Neural cell (in vitro differentiated cells): ENCODE measurements around the gene PSMA7. TPM values are rescaled to one million over a fixed set of nuclear protein-coding genes. Genes with fewer than 3 reads are reported as not detected.

Experiments used
- H2AFZ ChIP-seq: fragments of 200-600, 300-800 bp; sonication (generic), shearing (Covaris generic); 2 replicates; pipeline ENCODE4 v1.6.0; 2014; ENCODE audit warnings: low read depth, mild to moderate bottlenecking, antibody characterized with exemption, low read length, moderate library complexity
- H3F3A ChIP-seq: fragments of 200-600 bp; shearing (Covaris generic); 2 replicates; pipeline ENCODE4 v1.6.1; 2016; ENCODE audit warnings: mild to moderate bottlenecking, moderate library complexity, mixed read lengths, antibody characterized with exemption, low read length; ENCODE audit not compliant: insufficient read depth, poor library complexity, severe bottlenecking
- H3K27ac ChIP-seq: fragments of 200-600, 300-800 bp; sonication (generic), shearing (Covaris generic); 2 replicates; pipeline ENCODE4 v1.5.1; 2014; ENCODE audit warnings: mild to moderate bottlenecking, low read length, moderate library complexity
- H3K27me3 ChIP-seq: fragments of 300-800, 200-600 bp; sonication (generic), shearing (Covaris generic); 2 replicates; pipeline ENCODE4 v1.6.0; 2014; ENCODE audit warnings: mild to moderate bottlenecking, low read depth, low read length, moderate library complexity; ENCODE audit not compliant: insufficient read depth
- H3K36me3 ChIP-seq: fragments of 300-800, 200-600 bp; sonication (generic), shearing (Covaris generic); 2 replicates; pipeline ENCODE4 v1.5.1; 2014; ENCODE audit warnings: mild to moderate bottlenecking, antibody characterized with exemption, low read length, moderate library complexity; ENCODE audit not compliant: insufficient read depth
- H3K4me2 ChIP-seq: fragments of 300-800, 200-600 bp; sonication (generic), shearing (Covaris generic); 2 replicates; pipeline ENCODE4 v1.6.0; 2014; ENCODE audit warnings: mild to moderate bottlenecking, low read length
- H3K4me3 ChIP-seq: fragments of 300-800, 200-600 bp; sonication (generic), shearing (Covaris generic); 2 replicates; pipeline ENCODE4 v1.5.1; 2014; ENCODE audit warnings: mild to moderate bottlenecking, low read length, moderate library complexity
- H3K79me2 ChIP-seq: fragments of 200-600 bp; shearing (Covaris generic); replicated peaks from 2 replicates; pipeline ENCODE4 v1.6.0; 2014; ENCODE audit warnings: mild to moderate bottlenecking, low read length, moderate library complexity; ENCODE audit not compliant: insufficient read depth
- H3K9ac ChIP-seq: fragments of 300-800, 200-600 bp; sonication (generic), shearing (Covaris generic); 2 replicates; pipeline ENCODE4 v1.6.1; 2016; ENCODE audit warnings: mild to moderate bottlenecking, low read length, mixed read lengths
- H3K9me2 ChIP-seq: fragments of 200-600 bp; shearing (Covaris generic); 2 replicates; pipeline ENCODE4 v1.6.1; 2016; ENCODE audit warnings: mild to moderate bottlenecking, low read length, mixed read lengths; ENCODE audit not compliant: insufficient read depth
- H3K9me3 ChIP-seq: fragments of 200-600, 300-800 bp; sonication (generic), shearing (Covaris generic); 2 replicates; pipeline ENCODE4 v1.6.1; 2016; ENCODE audit warnings: mild to moderate bottlenecking, mixed run types, low read length, moderate library complexity, mixed read lengths
- H4K20me1 ChIP-seq: fragments of 200-600 bp; shearing (Covaris generic); 2 replicates; pipeline ENCODE4 v1.6.1; 2016; ENCODE audit warnings: mild to moderate bottlenecking, mixed run types; ENCODE audit not compliant: insufficient read depth
- CTCF ChIP-seq: fragments of 450-650 bp; IDR thresholded peaks from 2 replicates; pipeline ENCODE4 v1.5.1; 2014; ENCODE audit warnings: antibody characterized with exemption, mild to moderate bottlenecking, moderate library complexity; ENCODE audit not compliant: poor library complexity, severe bottlenecking
- EP300 ChIP-seq: fragments of 450-650 bp; conservative IDR thresholded peaks from 2 replicates; pipeline ENCODE4 v1.6.1; 2014; ENCODE audit warnings: antibody characterized with exemption, mild to moderate bottlenecking, moderate library complexity; ENCODE audit not compliant: poor library complexity, severe bottlenecking
- EZH2 ChIP-seq: fragments of 200-600, 300-800 bp; shearing (Covaris generic), sonication (generic); IDR thresholded peaks from 2 replicates; pipeline ENCODE4 v1.6.1; 2014; ENCODE audit warnings: antibody characterized with exemption, low read length, borderline replicate concordance, mild to moderate bottlenecking; ENCODE audit not compliant: insufficient read depth, poor library complexity, severe bottlenecking
- MXI1 ChIP-seq: fragments of 450-650 bp; conservative IDR thresholded peaks from 2 replicates; pipeline ENCODE4 v1.6.1; 2014; ENCODE audit warnings: antibody characterized with exemption, mild to moderate bottlenecking; ENCODE audit not compliant: poor library complexity, severe bottlenecking
- POLR2AphosphoS5 ChIP-seq: IDR thresholded peaks from 2 replicates; pipeline ENCODE4 v1.6.1; 2012
- RAD21 ChIP-seq: fragments of 450-650 bp; conservative IDR thresholded peaks from 2 replicates; pipeline ENCODE4 v1.6.1; 2014; ENCODE audit warnings: antibody characterized with exemption, mild to moderate bottlenecking, moderate library complexity
- SMC3 ChIP-seq: fragments of 450-650 bp; conservative IDR thresholded peaks from 2 replicates; pipeline ENCODE4 v1.6.1; 2014; ENCODE audit warnings: antibody characterized with exemption, mild to moderate bottlenecking, moderate library complexity; ENCODE audit not compliant: poor library complexity
- TAF1 ChIP-seq: IDR thresholded peaks from 2 replicates; pipeline ENCODE4 v1.6.1; 2012; ENCODE audit warnings: low read depth
- polyA plus RNA-seq: library from polyadenylated mRNA; depleted of rRNA; stranded (reverse); fragments of >200 nt; gene quantifications from 2 replicates; pipeline ENCODE4 v1.2.3, GENCODE V29; 2014
- TF ChIP-seq, protein P1 (sequence below): IDR thresholded peaks from 2 replicates; pipeline ENCODE4 v1.6.1; 2012; ENCODE audit warnings: borderline replicate concordance

The PSMA7 gene
- polyA plus RNA-seq, 1 donor from 2014 or later = 874 TPM

DNA sequence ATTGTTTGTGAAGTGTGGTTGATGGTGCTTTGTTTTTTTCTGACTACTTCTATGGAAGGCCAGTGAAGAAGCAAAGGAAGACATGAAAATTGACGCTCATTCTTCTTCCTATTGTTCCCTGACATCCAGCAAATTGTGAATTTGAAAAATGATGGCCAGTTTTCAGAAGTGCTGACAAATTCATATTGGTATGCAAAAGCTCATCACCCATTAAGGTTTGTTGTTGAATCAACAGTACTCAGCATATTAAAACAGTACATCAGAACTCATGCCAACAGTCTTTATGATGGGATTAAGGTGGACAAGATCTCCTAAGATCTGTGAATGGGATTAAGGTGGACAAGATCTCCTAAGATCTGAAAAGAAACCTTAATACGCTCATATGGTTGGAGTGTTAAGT is 38.6 kb upstream of the PSMA7 start:
- TF ChIP-seq TAF1 = no peak
- TF ChIP-seq CTCF = no peak
- Histone ChIP-seq H3K27ac (no peak overlapping the region), H3K9ac (no peak overlapping the region), H3F3A (peaks cover 5% of the 10 kb centered on the region), H3K4me2 (peak overlapping the region; percentile 49), H4K20me1 (no peaks in the 10 kb centered on the region), H3K27me3 (no peaks in the 10 kb centered on the region), H3K79me2 (peaks cover 9% of the 10 kb centered on the region), H3K9me3 (no peaks in the 10 kb centered on the region), H3K9me2 (no peaks in the 10 kb centered on the region), H3K36me3 (no peaks in the 10 kb centered on the region), H3K4me3 (peak overlapping the region; percentile 93), H2AFZ (no peak overlapping the region)

GRCh38 chr20:62179162-62179504 is 35.9 kb upstream of the PSMA7 start:
- peaks cover 5% of the 10 kb centered on the region for H3F3A ChIP-seq
- H3K79me2 ChIP-seq = peaks cover 9% of the 10 kb centered on the region
- no peak overlapping the region for H3K4me2 ChIP-seq
- H3K9ac ChIP-seq = no peak overlapping the region
- H4K20me1 ChIP-seq = no peaks in the 10 kb centered on the region
- H3K9me2 ChIP-seq = no peaks in the 10 kb centered on the region
- no peak overlapping the region for H3K4me3 ChIP-seq
- H2AFZ ChIP-seq = no peak overlapping the region
- TF ChIP-seq TAF1 (no peak), RAD21 (no peak), EP300 (no peak), SMC3 (no peak), EZH2 (no peak), POLR2AphosphoS5 (no peak), MXI1 (no peak), CTCF (no peak)
- TF ChIP-seq, protein P1, sequence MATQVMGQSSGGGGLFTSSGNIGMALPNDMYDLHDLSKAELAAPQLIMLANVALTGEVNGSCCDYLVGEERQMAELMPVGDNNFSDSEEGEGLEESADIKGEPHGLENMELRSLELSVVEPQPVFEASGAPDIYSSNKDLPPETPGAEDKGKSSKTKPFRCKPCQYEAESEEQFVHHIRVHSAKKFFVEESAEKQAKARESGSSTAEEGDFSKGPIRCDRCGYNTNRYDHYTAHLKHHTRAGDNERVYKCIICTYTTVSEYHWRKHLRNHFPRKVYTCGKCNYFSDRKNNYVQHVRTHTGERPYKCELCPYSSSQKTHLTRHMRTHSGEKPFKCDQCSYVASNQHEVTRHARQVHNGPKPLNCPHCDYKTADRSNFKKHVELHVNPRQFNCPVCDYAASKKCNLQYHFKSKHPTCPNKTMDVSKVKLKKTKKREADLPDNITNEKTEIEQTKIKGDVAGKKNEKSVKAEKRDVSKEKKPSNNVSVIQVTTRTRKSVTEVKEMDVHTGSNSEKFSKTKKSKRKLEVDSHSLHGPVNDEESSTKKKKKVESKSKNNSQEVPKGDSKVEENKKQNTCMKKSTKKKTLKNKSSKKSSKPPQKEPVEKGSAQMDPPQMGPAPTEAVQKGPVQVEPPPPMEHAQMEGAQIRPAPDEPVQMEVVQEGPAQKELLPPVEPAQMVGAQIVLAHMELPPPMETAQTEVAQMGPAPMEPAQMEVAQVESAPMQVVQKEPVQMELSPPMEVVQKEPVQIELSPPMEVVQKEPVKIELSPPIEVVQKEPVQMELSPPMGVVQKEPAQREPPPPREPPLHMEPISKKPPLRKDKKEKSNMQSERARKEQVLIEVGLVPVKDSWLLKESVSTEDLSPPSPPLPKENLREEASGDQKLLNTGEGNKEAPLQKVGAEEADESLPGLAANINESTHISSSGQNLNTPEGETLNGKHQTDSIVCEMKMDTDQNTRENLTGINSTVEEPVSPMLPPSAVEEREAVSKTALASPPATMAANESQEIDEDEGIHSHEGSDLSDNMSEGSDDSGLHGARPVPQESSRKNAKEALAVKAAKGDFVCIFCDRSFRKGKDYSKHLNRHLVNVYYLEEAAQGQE = no peak
- no peak overlapping the region for H3K27ac ChIP-seq
- no peaks in the 10 kb centered on the region for H3K27me3 ChIP-seq
- H3K9me3 ChIP-seq = no peaks in the 10 kb centered on the region
- H3K36me3 ChIP-seq = no peaks in the 10 kb centered on the region
